Stimulated activated CD8-positive, alpha-beta memory T cell treated with anti-CD3 and anti-CD28 coated beads, Interleukin-15, amount 100 ng/mL, for 24 hours (primary cell): Measurements from ENCODE around the gene CHID1.

Experiments used
- DNase-seq: peaks from one replicate; pipeline ENCODE4 v3.0.0-alpha.2; 2020; ENCODE audit warnings: low read depth

The CHID1 gene

DNA sequence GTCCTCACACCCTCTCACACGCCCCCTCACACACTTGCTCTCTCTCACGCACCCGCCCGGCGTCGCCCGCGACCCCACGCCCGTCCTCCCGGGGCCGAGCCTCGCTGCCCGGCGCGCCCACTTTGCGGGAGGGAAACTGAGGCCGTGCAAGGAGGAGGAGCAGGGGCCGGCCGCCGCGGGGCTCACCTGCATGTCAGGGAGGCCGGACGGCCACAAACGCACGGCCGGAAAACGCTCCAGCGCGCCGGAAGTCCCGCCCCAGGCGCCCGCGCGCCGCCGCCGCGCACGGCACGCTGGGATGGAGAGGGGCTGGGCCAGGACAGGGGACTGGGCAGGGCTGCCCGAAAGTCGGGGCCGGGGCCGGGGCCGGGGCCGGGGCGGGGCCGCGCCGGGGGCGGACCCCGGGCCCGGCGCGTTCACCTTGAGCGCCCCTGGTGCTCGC lies at the start of gene CHID1:
Gene CHID1, minus strand, starts transcription at position 222 of the 442 bp plus-strand sequence. CDS start 5,994 bp downstream, outside the sequence.
- DNase-seq, result peak; percentile 85

DNA sequence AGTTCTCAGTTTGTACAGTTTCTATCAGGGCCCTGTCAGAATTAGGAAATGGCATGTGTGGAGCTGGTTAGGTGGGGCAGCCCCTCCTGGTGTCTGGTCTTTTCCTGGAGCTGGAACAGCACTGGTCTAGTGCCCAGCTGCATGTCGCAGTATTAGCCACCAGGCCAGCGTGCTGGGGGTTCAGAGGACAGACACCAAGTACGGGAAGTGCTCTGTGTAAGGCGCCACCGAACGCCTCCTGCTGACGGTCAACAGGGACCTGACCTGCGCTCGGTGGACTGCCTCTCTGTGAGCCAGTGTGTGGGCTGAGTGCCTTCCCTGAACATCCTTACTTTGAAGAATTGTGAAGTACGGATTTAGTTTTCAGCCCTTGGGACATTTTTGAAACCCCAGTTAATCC lies 49.0 kb upstream of the CHID1 start:
- DNase-seq, result no peak

DNA sequence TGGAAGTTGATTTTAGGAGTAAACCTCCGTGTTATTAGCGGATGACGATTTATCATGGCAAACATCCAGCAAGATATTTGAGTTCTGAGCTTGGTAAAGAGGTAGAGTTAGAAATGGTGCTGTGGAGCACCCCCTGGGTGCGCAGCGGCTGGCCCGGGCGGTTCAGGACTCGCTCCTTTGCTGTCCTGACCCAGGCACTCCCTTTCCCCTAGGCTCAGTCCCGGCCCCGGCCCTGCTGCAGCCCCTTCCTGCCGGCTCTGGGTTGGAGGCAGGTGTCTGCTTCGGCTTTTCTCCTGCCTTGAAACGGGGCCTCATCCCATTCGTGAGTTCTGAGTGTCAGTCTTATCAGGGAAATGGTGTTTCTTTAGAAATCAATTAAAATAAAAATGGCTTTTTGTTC lies 48.4 kb upstream of the CHID1 start:
- no peak for DNase-seq

DNA sequence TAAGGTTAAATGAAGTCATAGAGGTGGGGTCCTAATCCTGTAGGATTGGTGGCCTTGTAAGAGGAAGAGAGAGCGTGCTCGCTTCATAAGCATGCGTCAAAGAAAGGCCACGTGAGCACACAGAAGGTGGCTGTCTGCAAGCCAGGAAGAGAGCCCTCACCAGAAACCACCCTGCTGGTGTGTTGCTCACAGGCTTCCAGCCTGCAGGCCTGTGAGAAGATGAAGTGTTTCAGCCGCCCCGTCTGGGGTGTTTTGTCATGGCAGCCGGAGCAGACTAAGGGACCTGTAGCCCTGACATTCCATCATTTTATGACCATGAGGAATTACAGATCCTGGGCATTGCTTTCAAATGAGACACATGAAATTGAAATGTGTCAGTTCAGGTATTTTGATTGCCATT lies 47.5 kb upstream of the CHID1 start:
- no peak for DNase-seq

DNA sequence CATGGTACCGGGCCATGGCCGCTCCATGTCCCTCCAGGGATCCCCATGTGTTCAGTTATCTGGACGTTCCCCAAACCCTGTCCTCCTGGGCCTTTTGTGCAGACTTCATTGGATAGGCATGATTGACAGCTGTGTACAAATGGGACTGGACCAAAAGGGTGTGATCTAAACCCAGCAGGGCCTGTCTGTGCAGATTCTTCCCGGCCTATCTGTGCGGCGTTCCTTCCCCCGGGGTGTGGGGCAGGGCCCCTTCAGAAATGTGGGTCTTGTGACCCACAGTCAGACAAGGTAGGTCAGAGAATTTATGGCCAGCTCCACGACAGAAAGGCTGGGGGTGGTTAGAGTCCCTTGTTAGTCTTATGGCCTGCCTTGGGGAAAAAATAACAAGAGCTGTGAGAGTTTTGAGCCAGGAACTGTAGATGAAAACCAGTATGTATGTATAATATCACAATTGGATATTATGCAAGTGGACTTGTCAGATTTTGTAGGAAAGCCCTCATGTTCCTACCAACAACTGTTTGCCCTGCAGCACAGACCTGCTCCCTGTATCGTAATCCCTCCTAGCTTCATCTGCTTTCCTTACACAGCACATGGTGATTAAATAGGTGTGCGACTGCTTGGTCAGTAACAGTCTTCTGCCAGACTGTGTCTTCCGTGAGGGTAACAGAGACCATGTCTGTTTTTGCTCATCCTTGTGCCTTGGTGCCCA lies 46.8 kb upstream of the CHID1 start:
- no peak for DNase-seq

DNA sequence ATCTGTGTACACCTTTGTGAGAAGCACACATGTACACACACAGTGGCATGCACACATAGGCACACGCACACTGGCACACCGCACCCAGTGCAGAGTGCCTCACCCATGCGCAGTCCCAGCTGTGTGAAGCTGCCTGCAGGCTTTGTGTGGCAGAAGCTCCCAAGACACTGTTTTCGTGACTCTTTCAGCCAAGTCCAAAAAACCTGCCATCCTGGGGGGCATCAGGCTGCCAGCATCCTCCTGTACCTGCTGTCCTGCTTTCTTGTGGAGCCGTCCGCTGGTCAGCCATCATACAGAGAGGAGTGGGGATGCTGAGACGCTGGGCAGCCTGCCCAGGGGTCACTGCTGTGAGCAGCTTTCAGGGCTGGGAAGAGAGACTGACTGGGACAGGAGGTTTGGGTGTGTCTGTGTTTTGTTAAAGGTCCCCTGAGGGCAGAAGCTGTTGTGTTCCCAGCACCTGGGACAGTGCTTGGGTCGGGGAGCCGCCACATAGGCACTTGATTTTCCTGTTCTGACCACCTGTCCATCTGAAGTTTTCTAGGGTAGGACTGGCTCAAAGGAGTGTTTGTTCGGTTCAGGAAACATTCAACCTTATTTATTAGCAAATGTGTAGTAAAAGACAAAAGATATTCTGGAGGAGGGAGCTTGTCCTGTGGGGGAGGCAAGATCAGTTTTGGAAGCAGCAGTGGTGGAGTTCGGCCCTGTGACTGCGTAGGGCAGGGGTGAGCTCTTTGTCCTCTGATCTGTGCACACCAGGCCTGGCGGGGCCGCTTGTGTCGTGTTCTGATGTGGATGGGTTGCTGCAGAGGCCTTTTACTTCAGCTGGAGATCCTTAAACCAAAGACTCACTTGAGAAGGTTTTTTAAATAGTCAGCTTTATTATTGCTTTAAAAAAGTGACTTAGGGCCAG lies 44.8 kb upstream of the CHID1 start:
- no peak for DNase-seq

DNA sequence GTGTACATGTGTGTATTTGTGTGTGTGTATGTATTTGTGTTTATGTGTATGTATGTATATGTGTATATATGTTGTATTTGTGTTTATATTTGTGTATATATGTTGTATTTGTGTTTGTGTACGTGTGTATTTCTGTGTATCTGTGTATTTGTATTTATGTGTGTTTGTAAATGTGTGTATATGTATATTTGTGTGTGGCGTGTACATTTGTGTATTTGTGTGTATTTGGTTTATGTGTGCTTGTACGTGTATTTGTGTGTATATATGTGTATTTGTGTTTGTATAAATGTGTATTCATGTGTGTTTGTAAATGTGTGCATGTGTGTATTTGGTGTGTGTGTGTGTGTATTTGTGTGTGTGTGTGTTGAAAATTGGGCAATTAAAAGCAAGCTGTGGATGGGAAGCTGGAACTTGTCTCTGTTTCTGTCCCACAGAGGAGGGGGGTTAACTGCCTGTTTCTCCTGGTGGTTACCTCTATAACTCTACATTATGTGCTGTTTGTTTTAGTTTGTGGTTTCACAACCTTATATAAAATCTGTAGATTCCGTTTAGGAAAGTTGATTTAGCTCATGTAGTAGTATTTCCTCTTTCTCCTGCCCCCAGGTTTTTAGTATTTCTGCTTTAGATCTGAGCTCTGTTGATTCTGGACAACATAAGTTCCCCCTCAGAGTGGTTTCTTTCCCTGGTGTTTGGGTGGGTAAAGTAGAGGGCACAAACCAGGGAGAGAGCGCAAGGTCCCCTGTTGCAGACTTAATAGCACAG lies 44.0 kb upstream of the CHID1 start:
- DNase-seq, result no peak

DNA sequence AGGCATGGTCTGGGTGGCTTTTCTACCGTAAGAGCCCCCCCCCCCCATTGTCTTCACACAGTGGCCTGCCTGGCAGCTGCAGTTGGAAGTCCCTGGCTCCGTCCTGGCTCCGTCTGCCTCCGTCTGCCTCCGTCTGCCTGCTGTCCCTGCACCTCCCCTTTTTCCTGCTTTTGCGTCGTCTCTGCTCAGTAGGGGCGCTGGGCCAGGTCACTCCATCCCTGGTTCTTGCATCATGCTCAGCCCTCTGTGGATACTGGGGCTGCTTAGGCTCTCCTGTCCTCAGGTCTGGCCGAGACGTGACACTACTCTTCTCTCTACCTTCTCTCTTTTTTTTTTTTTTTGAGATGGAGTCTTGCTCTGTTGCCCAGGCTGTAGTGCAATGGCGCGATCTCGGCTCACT lies 42.9 kb upstream of the CHID1 start:
- DNase-seq, result no peak

DNA sequence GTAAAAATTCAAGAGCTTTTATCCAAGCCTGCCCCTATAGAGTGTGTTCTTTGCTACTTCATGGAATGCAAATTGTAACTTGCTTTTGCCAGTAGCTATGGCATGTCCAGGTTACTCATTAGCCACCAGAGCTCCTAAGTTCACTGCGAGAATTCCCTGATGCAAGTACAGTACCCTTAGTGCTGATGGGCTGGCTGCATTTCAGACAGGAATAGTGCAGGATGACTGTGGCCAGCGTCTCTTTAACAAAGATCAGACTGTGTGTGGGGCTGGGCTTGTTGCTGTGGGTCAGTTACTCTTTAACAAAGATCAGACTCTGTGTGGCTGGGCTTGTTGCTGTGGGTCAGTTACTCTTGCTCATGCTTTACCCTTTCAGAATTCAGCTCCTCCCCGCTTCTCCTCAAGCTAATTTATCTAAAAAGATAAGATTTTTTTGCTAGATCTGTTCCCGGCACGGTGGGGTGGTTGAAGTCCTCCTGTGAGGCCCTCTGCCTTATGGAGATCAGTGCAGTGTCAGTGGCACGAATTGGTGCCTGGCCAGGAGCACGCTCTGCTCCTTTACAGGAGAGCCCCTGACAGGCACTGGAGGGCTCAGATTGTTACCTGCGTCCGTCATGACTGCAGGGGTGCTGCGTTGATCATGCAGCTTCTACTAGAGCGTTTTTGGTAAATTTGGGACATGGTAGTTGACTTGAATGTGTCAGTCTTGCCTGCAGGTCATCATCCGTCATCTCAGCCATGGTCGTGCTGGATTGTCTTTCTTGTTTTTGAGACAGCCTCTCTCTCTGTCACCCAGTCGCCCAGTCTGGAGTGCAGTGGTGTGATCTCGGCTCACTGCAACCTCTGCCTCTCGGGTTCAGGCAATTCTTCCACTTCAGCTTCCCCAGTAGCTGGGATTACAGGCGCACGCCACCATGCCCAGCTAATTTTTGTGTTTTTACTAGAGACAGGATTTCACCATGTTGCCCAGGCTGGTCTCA lies 42.1 kb upstream of the CHID1 start:
- DNase-seq, result no peak

DNA sequence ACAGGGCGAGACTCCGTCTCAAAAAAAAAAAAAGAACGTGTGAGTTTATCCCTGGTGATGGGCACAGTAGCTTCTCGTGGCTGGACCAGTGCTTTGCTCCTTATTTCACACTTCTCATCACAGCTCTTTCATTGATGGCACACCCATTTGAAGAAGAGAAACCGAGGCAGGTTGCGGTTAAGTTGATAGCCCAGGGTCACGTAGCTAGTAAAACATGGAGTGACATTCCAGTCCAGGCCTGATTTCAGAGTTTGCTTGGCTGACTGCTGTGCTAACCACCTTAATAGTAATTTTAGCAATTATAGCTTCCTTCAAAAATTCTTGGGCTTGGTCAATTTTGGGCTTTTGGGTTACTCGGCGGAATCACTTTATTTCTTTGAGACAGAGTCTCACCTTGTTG lies 40.9 kb upstream of the CHID1 start:
- DNase-seq, result no peak

DNA sequence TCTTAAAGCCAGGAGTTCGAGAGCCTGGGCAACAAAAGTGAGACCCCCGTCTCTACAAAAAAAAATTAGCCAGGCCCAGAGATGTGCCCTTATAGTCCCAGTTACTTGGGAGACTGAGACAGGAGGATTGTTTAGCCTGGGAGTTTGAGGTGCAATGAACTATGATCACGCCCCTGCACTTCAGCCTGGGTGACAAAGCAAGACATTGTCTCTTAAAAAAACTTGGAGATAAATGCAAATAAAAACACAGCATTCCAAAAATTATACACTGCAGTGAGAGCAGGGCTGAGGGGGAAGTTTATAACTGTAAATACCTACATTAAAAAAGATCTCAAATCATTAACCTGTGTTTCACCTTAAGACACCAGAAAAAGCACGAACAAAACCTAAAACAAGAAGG lies 37.1 kb upstream of the CHID1 start:
- DNase-seq, result no peak

DNA sequence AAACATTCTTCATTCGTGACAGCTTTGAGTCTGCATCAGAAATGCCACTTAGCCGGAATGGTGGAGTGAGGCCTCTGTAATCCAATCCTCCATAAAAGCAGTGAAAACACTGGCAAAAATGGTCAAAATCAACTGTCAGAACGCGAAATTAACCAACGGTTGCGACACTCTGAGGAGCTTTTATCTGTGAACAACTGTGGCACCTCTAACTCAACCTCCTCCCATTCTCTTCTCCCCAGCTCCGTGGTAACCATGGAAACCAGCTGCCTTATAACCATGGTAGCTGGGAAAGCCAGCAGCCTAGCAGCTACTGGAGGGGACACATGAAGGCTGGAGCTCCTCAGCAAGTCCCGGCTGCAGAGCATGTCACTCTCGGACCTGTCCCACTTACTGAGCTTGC lies 35.4 kb upstream of the CHID1 start:
- no peak for DNase-seq

DNA sequence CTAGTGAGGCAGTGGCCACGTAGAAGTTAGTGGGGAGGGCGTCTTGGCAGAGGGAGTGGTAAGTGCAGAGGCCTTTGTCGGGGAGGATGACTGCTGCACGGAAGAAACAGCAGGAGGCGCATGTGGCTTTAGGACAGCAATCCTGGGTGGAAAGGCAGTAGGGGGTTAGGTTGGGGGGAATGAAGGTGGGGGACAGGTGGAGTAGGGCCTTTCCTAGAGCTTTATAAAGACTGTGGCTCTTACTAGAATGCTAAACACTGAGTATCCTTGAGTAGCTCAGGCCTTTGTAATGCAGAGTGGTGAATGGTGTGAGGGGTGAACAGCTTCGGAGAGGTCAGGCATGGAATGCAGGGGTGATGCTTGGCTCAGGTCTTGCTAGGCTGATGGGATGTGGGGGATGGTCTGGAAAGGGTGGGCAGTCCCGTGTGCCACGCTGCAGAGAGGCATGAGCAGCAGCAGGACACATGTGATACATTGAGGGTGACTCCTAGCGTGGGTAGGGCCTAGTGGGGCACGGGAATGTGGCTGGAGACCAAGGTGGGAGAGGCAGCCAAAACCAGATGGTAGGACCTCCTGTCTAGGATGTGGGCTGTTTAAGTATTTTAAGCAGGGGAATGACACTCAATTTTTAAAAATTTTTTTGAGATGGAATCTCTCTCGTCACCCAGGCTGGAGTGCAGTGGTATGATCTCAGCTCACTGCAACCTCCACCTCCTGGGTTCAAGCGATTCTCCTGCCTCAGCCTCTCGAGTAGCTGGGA lies 34.3 kb upstream of the CHID1 start:
- DNase-seq, result no peak

DNA sequence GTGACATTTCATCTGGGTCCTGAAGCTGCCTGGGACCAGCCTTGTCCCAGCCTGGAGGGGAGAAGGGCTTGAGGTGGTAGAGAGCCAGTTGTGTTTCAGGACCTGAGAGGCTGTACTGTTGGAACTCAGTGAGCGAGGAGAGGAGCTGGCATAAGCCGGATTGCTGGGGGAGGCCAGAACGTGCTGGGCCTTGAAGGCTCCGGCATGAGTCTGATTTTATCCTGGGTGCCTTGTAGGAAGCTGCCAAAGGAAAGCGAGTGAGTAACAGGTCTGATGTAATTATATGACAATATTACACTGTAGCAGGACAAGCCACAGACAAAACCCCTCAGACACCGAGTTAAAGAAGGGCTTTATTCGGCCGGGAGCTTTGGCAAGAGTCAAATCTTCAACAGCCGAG lies 32.2 kb upstream of the CHID1 start:
- DNase-seq, result no peak

DNA sequence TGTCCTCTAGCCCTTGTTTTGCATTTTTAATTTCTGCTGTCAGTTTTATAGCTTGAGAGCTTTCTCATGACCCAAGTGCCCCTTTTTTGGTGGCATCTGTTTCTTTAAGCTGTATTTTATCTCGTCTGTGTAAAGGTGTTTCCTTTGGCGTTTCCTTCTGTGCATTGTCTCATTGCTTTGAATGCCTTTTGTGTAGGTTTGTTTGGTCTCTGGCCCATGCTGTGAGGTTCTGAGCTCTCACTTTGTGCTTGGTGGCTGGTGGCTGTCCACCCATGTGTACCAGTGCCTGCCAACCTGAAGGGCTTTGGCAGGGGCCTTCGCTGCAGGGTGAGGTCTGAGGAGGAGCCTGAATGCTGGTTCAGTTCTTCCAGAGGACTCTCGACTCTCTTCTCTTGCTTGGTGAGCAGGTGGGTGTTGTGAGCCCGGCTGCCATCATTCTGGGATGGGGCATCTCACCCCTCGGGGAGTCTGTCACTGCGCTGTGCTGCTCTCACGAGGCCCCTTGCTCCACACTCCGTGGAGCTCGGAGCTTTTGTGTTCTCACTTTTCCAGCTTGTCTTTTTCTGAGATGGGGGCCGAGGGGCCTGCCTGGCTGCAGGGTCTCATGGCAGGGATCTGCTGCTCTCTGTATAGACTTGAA lies 30.0 kb upstream of the CHID1 start:
- no peak for DNase-seq

DNA sequence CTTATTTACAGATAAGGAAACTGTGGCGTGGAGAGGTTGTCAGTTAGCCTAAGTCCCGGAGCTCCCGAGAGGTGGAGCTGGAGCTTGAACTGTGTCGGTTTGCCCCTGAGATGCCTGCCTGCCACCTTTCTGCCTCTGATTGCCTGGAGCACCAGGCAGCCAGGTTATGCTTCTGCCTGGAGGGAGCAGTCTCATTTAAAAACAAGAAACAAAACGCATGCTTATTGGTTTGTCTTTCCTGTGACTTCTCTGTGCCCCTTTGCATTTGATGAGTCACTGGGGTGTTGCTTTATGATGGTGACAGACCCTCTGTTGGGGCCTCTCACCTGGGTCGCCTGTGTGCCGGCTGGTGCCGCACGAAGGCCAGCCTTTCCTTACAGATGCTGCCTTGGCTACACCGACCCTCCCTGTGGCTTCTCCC lies 27.2 kb upstream of the CHID1 start:
- no peak for DNase-seq

DNA sequence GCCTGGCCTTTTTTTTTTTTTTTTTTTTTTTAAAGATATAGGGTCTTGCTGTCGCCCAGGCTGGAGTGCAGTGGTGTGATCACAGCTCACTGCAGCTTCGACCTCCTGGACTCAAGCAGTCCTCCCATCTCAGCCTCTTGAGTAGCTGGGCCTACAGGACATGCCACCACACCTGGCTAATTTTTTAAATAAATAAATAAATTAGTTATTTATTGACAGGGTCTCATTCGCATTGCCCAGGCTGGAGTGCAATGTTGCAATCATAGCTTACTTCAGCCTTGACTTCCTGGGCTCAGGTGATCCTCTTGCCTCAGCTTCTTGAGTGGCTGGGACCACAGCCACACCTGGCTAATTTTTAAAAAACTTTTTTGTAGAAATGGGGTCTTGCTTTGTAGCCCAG lies 25.6 kb upstream of the CHID1 start:
- no peak for DNase-seq

DNA sequence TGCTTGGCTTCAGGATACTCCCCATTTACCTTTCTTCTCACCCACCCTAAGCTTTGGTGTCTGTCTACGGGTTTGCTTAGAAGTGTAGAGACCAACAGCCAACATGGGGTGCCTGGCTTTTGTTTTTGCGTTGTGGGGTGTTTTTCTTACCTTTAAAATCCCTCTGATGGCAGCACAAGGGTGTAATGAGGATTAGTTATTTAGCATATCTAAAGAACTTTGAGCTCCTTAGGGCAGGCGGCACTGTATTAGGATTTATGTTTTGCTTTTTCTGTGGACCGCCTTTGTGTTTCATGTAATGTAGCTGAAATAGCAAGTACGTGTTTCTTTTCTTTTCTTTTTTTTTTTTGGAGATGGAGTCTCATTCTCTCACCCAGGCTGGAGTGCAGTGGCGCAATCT lies 23.9 kb upstream of the CHID1 start:
- no peak for DNase-seq

DNA sequence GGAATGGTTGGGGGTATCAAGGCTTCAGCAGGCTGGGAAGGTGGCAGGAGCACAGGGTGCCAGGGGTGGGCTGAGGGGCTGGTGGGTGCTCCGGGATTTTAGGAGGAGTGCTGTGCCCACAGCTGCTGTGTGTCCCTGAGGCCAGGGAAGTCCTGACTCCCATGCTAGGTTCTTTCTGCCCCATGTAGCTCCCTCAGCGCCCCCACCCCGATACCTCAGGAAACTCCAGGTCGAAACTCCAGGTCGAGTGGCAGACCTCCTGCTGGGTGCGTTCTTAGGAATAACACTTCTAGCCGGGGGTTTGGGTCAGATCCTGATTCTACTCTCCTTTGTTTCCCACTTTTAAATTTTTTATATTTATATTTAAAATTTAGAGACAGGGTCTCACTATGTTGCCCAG lies 23.3 kb upstream of the CHID1 start:
- no peak for DNase-seq
